Colonic mucosa (tissue), 4 donors: ENCODE data around the gene KAT6B. TPM values are rescaled to one million over a fixed set of nuclear protein-coding genes. Genes with fewer than 3 reads are reported as not detected.

ENCODE experiments used
- DNase-seq: peaks from one replicate; pipeline ENCODE4 v3.0.0-alpha.2; 2020
- H3K27ac ChIP-seq: fragments of 200-600 bp; one replicate; pipeline ENCODE4 v1.8.0; 2021
- H3K27me3 ChIP-seq: fragments of 200-600 bp; one replicate; pipeline ENCODE4 v1.8.0; 2021
- H3K36me3 ChIP-seq: fragments of 200-600 bp; one replicate; pipeline ENCODE4 v1.8.0; 2021
- H3K4me1 ChIP-seq: fragments of 200-600 bp; one replicate; pipeline ENCODE4 v1.8.0; 2021; ENCODE audit warnings: mild to moderate bottlenecking
- H3K4me3 ChIP-seq: fragments of 200-600 bp; one replicate; pipeline ENCODE4 v1.8.0; 2021
- H3K9ac ChIP-seq, 2 donors: one replicate each; pipeline ENCODE4 v1.7.0; 2013; ENCODE audit warnings: control low read depth in 2 of 2, low read depth in 2 of 2, low read length in 2 of 2
- H3K9me3 ChIP-seq: fragments of 200-600 bp; one replicate; pipeline ENCODE4 v1.8.0; 2021
- intact Hi-C: fragments of 100-400 bp; cut with DNase I; formaldehyde crosslinking; loops from one replicate; pipeline ENCODE4 v1.14.1; 2022
- total RNA-seq, 2 donors: library from RNA; stranded (reverse); fragmentation: NEBNext Ultra II Directional in 1 of 2; extraction: Animal tissue kit (Norgen Biotek cat#: 25700) in 1 of 2; gene quantifications; one replicate each; pipeline ENCODE4 v1.2.1, GENCODE V29; 2021
- TF ChIP-seq, protein P1 (sequence below): fragments of 200-600 bp; IDR thresholded peaks from one replicate; pipeline ENCODE4 v1.8.0; 2022; ENCODE audit warnings: antibody characterized with exemption, mild to moderate bottlenecking
- donor health status: healthy.
- donor health status: DM: no; HTN: no; CAD: no.
- donor health status: DM: no; HTN: no; CAD: no.

The KAT6B gene
- total RNA-seq, 2 donors from 2014 or later, result 18.7 to 24.2 TPM

DNA sequence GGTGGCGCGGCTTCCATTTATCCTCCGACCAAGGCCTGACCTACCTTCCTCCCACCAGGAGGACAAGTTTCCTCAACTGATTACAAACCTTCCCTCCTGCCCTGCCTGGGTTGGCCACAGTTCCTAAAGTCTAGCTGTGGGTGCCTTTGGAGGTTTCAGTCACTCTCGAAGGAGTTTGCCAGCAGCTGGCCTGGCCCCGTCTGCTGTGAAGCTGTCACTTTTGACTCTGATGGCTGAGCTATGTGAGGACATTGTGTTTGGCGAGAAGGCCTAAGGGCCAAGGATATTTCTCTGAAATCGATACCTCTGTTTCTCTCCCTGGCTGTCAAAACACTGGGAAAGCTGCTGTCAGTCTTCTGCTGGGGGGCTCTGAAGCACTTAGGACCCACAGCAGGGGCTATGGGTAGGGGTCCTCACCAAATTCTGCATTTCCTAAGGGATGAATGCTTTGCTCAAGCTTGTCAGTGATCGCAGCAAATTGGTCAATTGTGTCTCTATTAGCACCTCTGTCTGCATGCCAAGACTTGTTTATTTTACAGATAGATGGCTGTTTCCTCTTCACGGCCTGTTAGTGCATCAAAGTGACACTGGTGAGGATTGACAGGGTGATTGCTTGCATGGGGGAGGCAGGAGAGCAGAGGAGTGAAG lies 253.2 kb downstream of the KAT6B start:
- H3K4me3 ChIP-seq, result no peak overlapping the region
- TF ChIP-seq, protein P1, sequence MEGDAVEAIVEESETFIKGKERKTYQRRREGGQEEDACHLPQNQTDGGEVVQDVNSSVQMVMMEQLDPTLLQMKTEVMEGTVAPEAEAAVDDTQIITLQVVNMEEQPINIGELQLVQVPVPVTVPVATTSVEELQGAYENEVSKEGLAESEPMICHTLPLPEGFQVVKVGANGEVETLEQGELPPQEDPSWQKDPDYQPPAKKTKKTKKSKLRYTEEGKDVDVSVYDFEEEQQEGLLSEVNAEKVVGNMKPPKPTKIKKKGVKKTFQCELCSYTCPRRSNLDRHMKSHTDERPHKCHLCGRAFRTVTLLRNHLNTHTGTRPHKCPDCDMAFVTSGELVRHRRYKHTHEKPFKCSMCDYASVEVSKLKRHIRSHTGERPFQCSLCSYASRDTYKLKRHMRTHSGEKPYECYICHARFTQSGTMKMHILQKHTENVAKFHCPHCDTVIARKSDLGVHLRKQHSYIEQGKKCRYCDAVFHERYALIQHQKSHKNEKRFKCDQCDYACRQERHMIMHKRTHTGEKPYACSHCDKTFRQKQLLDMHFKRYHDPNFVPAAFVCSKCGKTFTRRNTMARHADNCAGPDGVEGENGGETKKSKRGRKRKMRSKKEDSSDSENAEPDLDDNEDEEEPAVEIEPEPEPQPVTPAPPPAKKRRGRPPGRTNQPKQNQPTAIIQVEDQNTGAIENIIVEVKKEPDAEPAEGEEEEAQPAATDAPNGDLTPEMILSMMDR, result no peak
- no peaks in the 10 kb centered on the region for H3K27me3 ChIP-seq
- no peaks in the 10 kb centered on the region for H3K4me1 ChIP-seq
- no peak for DNase-seq
- no peaks in the 10 kb centered on the region for H3K36me3 ChIP-seq
- H3K9me3 ChIP-seq, result no peaks in the 10 kb centered on the region
- intact Hi-C loops, result no loop called here
- no peak overlapping the region for H3K9ac ChIP-seq
- no peak overlapping the region for H3K27ac ChIP-seq

DNA sequence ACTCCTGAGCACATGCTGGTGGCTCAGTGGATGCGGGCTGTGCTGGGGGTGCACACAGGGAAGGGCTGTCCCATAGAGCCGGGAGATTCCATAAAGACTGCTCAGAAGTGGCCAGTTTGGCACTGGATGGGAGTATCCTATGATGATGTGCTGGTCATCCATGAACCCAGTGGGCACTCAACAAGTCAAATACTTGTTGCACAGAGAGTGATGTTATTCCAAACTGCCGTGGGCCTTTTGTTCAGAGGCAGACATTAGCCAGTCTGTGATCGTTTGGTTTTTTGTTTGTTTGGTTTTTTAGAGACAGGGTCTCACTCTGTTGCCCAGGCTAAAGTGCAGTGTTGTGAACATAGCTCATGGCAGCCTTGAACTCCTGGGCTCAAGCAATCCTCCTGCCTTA lies 254.2 kb downstream of the KAT6B start:
- H3K4me1 ChIP-seq, result no peaks in the 10 kb centered on the region

DNA sequence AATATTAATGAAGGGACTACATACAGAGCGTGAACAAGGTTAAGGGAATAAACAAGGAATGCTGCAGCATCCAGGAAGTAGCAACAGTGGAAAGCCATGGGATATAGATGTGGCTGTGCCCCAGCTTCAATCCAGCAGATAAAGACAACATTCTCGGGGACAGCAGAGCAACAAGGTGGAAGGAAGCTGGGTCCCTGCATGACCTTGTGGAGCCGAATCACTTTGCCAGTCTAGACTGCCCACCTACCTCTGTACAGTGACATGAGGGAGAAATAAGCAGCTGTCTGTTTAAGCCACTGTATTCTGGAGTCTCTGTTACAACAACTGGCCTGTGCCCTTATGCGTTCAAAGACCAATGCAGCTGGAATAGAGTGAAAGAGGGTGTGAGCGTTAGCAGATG lies 255.0 kb downstream of the KAT6B start:
- H3K36me3 ChIP-seq, result no peaks in the 10 kb centered on the region
- no peak for DNase-seq
- TF ChIP-seq, protein P1, result no peak
- H3K27me3 ChIP-seq, result no peaks in the 10 kb centered on the region
- no peaks in the 10 kb centered on the region for H3K4me1 ChIP-seq
- no peak overlapping the region for H3K9ac ChIP-seq
- intact Hi-C loops, result no loop called here
- H3K4me3 ChIP-seq, result no peak overlapping the region
- no peak overlapping the region for H3K27ac ChIP-seq
- no peaks in the 10 kb centered on the region for H3K9me3 ChIP-seq

More for the DNA sequence above, 254.2 kb downstream of the KAT6B start:
- no peak overlapping the region for H3K27ac ChIP-seq
- no peak overlapping the region for H3K4me3 ChIP-seq
- H3K27me3 ChIP-seq, result no peaks in the 10 kb centered on the region
- H3K9ac ChIP-seq, result no peak overlapping the region
- no peak for DNase-seq
- intact Hi-C loops, result no loop called here
- no peaks in the 10 kb centered on the region for H3K36me3 ChIP-seq
- TF ChIP-seq, protein P1, result no peak
- H3K9me3 ChIP-seq, result no peaks in the 10 kb centered on the region
